SW 1271 (cell line): ENCODE results near the gene SLC44A3.
A peak's percentile ranks its signal among the peaks of the same experiment; 100 is the strongest.

ENCODE experiments used
- DNase-seq, 2 experiments: peaks; one replicate each; lab custom pipeline; 2025; lab: John Stamatoyannopoulos, UW

The SLC44A3 gene, protein sequence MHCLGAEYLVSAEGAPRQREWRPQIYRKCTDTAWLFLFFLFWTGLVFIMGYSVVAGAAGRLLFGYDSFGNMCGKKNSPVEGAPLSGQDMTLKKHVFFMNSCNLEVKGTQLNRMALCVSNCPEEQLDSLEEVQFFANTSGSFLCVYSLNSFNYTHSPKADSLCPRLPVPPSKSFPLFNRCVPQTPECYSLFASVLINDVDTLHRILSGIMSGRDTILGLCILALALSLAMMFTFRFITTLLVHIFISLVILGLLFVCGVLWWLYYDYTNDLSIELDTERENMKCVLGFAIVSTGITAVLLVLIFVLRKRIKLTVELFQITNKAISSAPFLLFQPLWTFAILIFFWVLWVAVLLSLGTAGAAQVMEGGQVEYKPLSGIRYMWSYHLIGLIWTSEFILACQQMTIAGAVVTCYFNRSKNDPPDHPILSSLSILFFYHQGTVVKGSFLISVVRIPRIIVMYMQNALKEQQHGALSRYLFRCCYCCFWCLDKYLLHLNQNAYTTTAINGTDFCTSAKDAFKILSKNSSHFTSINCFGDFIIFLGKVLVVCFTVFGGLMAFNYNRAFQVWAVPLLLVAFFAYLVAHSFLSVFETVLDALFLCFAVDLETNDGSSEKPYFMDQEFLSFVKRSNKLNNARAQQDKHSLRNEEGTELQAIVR

DNA sequence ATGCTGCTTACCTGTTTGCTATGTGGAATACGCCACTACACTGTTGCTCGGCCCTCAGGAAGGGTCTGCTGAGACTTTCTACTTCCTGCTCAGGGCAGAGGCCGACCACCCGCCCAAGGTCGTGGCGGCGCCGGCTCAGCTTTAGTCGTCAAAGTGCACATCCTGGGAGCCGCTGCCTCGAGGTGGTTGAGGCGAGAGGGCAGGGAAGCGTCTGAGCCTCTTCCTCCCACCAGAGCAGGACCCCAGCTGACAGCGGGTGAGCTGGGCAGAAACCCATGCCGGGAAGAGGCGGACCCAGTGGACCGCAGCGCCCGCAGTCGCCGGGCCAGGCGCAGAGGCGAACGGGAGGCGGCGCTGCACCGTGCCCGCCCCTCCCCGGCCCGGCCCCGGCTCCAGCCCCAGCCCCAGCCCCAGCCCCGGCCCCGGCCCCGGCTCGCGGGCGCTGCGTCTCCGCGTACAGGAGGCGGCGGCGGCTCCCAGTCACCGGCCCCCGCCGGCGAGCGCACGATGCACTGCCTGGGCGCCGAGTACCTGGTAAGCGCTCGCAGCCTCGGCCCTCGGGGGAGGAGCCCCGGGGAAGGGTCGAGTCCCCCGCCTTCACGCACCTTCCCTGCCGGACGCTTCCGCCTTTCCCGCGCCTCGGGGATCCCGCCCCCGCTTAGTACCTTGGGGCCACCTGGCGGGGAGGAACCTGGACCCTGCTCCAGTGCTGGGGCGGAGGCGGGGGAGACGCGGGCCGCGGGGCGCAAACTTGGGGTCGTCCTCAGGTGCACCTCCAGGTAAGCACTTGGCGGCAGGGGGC, at the start of gene SLC44A3:
TSS of gene SLC44A3 (plus strand) at position 413 of the 802 bp plus-strand sequence. CDS start at position 508, 95 bp downstream.
- DNase-seq, result peak in 1 of 2 experiments; percentile 14

DNA sequence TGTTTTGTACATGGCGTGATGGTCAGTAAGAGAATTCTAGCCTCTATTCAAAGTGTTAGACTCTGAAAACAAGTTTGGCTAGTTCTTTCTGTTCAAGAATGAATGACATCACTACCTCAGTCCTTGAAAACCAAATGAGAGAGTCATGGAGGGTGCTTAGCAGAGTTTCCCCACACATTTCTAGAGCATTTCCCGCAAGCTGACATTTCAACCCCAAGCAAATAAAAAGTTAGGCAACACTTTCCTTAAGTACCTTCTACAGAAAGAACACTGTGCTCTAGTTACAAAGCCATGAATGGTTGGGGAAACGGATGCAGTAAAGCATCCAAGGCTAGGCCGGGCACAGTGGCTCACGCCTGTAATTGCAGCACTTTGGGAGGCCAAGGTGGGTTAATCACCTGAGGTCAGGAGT, 47.9 kb upstream of the SLC44A3 start:
- DNase-seq, result no peak

DNA sequence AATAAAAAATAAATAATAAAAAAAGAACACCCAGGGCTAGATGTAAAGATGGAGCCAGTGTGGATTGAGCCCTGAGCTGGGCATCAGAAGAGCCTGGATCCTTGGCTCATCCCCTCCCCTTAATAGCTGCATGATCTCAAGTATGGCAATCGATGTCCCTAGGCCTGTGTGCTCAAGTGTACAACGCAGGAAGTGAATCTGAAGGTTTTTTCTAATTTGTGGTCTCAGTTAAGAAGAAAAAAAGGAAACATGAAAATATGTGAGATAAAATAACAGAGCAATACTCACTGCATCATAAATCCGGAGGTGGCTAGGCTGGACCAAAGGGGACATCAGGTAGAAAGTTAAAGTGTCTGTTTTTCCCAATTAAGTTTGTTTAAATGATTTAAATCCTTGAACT, 47.3 kb upstream of the SLC44A3 start:
- DNase-seq, result no peak

DNA sequence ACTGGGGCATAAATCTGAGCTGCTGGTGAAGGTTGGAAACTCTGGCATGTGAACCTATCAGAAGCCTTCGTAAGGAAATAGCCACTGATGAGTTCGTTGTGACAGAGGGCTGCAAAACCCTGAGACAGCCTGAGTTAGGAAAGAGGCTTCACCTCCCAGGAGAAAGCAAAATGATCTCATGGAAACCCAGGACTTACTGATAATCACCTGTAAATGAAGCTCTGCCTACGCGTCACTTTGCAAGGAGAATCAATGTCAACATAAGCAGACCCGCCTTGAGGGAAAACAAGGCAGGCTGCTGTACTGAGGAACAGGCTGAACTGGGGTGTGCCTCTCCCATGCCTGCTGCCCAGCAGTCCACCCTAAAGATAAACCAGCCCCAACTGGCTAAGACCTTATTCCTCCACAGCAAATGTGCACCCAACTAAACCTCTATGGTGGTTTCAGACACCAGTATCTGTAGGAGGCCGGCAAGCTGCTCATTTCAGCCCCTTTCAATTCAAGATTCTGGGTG, 46.8 kb upstream of the SLC44A3 start:
- DNase-seq, result no peak

DNA sequence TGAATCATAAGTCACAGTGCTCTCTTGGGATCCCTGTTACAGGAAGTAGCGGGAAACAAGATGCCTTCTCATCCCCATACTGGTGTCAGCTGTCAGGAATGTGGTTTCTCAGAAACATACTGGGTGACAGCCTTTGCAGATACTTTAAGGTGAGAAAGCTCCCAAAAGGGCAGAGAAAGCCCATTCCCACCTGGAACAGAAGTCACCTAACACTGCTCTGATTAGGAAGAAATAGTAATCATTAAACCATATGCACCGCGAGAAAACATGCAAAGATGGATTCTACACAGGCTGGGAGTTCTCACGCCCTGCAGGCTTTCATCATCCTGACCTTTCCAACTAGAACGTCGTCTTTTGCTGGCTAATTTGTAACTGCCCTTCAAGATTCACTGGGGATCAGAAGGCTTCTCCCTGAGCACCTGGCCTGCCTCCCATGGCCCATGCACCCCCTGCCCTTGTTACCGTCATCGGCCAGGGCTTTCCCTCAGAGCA, 46.2 kb upstream of the SLC44A3 start:
- no peak for DNase-seq

DNA sequence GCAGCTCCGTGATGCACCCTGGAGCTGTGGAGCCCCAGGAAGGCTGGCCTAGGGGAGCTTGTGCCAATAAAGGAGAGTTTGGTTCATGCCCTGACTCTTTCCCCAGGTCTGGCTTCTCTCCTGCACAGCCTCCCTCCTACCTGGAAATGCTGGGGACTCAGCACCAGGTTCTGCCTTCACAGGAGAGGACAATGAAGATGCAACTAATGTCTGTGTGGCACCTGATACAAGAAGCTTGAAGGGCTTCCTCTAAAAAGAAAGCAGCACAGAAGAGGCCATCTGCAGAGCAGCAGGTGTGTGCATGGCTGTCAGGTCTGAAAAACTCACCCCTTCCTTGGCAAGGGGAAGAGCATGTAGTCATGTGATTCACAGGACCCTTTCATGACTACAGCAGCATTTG, 43.7 kb upstream of the SLC44A3 start:
- DNase-seq, result no peak

DNA sequence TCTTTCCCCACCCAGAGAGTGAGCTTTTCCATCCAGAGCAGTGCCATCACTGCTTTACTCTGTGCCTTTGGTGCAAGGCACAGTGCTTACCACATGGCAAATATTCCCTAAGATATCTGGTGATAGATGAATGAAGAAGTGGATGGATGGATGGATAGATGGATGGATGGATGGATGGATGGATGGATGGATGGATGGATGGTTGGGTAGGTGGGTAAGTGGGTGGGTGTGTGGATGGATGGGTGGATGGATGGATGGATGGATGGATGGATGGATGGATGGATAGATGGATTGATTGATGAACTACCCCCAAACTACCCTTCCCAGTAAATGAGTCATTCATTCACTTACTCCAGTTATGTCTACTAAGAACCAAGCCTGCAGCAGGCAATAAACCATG, 42.9 kb upstream of the SLC44A3 start:
- no peak for DNase-seq

DNA sequence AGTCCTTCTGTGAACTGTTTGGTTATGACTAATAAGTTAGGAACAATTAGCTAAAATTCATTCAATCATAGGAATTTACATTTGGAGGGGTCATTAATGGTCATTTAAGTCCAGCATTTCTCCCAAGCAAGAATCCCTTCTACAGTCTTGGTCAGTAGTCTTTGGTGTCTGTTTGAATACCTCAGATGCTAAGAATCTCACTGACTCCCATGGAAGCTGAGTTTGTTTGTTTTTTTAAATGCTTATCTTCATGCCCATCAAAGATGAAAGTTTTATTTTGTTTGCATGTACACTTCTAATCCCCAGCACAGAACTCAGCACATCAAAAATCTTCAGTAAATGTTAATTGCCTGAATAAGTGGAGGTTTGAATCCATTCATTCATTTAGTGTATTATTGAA, 41.3 kb upstream of the SLC44A3 start:
- no peak for DNase-seq

DNA sequence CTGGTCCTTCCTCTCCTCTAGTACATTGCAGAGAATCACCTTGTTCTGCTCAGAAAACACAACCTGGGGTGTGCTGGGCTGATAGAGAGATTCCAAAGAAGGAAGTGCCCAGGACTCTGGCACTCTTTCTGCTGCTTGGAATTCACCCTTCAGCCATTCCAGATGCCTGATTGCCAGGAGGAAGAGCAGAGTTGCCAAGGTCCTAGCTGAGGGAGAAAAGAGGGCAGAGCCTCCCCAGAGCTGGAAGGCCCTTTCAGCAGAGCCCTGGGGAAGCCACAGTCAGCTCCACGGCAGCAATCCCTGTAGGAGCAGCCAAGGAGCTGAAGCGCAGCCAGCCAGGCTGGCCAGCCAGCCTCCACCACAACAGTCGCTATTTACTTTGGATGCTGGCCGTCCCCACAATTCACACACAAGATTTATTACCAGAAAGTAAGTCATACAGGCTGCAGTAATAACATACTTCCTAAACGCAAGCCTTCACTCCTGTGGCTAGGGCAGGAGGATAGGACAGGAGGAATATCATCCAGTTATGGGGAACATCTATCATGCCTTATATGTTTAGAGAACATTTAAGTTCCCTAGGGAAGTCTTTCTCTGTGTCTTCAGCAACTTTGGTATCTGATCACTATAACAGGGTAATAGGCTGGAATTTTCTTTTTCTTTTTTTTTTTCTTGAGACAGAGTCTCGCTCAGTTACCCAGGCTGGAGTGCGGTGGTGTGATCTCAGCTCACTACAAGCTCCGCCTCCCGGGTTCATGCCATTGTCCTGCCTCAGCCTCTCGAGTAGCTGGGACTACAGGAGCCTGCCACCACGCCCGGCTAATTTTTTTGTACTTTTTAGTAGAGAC, 36.6 kb upstream of the SLC44A3 start:
- DNase-seq, result no peak

DNA sequence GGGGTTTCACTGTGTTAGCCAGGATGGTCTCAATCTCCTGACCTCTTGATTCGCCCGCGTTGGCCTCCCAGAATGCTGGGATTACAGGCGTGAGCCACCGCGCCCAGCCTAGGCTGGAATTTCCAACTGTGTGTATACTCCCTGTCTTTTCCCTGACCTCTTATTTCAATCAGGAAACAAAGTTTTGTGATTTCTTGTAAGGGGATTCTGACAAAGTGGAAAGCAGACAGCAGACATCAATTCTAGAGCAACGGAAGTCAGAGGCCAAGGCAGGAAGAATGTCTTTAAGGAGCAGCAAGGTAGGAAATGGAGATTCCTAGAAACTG, 36.0 kb upstream of the SLC44A3 start:
- DNase-seq, result no peak

DNA sequence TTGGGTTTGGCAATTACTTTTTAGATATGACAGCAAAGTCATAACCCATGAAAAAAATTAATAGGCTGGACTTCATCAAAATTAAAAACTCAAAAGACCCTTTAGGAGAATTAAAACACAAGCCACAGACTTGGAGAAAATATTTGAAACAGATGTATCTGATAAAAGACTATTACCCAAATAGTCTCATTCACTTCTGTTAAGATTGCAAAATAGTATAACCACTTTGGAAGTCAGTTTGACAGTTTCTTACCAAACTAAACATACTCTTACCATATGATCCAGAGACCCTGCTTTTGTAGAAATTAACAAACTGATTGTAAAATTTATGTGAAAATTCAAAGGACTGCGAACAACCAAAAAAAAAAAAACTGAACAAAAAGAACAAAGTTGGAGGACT, 32.5 kb upstream of the SLC44A3 start:
- no peak for DNase-seq

DNA sequence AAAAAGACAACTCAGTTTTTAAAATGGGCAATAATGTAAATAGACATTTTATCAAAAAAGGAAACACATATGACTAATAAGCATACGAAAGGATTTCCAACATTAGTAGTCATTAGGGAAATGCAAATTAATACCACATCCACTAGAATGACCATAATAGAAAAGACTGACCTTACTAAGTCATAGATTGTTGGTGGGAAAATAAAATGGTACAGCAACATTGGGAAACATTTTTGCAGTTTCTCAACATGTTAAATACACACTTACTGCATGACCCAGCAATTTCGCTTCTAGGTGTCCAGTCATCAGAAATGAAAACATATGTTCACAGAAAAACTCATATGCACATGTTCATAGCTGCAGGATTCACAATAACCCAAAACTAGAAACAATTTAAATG, 29.9 kb upstream of the SLC44A3 start:
- DNase-seq, result no peak

DNA sequence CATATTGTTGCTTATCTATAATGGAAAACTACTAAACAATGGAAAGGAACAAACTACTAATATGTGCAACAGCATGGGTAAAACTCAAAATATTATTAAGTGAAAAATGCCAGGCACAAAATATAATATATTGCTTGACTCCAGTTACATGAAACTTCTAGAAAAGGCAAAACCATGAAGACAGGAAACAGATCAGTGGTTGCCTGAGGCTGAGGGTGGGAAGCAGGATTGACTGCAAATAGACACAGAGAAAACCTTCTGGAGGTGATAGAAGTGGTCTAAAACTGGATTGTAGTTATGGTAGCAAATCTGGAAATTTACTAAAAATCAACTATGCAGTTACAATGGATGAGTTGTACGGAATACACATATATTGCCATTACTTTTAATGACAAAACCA, 29.5 kb upstream of the SLC44A3 start:
- DNase-seq, result no peak

DNA sequence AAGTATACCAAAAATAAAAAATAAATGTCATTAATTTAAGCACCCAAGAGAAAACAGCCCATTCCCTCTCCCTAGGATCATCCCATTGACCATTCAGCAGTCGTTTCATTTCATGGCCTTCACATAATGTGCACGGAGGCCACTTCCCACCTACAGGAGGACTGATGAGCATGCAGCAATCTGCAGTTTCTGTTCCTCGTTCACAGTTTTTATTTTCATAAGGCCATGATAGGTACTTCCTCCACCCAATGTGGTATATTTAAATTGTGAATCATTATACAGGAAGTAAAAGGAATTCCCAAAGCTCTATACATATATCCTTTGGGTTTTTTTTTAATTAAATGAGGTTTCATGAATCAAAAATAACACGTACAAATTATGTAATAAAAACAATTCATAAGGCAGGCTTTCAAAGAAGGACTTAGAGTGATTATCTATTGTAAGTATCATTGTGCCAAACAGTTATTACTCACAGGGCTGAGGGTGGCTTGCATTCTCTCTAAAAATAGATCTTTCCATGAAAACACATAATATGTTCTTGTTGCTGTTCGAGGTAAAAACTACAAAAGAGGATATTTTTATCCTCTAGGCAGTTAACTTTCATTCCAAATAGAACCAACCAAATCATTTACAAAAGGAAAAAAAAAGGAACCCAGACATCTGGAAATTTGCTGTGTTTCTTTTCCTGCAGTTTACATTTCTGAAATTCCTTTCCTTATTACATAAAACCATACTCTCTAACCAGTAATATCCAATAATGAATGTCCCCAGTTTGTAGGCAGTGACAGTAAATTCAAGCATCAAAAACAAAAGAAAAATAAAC, 27.5 kb upstream of the SLC44A3 start:
- peak in 1 of 2 experiments; percentile 47 for DNase-seq

DNA sequence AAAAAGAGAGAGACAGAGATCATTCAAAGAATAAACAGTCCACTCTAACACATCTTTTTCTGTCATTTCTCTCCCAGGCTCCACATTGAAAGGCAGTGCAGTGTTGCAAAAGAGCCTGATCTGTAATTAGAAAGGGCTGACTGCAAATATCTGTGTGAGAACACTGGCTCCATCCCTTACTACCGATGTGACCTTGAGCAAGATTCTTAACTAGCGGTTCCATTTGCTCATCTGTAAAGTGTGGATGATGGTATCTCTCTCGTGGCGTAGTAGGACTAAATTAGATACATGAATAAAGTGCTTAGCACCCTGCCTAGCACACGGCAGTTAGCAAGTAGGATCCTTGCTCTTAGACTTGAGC, 26.9 kb upstream of the SLC44A3 start:
- DNase-seq, result no peak

DNA sequence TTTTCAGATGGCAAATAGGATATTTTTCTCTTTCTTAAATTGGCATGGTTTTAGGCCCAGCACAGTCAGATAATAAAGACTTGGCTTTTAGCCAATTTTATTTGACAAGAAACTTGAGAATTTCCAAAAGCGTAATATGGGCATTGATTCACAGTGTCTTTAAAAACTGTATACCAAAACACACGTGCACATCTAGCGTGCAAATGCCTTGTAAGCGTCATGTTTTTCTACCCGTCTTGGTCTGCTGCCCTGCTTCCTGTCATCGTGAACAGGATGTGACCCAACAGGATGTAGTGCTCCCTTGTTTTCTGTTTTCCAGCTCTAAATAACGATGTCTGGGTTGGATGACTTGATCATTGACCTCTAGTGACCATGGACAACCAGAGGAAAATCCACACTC, 24.7 kb upstream of the SLC44A3 start:
- no peak for DNase-seq

DNA sequence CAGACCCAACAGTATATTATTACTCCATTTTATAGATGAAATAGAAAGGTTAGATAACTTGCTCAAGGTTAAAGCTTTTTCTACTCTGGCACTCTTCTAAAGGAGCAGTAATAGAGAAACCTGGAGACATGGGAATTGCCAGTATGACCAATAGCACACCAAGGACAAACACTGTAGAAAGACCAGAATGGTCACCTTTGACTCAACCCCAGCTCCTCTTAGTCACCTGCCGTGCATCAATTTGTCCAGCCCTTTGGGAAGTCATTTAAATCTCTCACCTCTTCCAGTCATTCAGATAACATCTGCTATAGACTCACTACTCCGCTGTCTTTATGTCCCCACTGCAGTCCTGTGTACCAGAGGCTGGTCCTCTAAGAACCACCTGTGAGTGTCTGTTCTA, 23.9 kb upstream of the SLC44A3 start:
- no peak for DNase-seq

DNA sequence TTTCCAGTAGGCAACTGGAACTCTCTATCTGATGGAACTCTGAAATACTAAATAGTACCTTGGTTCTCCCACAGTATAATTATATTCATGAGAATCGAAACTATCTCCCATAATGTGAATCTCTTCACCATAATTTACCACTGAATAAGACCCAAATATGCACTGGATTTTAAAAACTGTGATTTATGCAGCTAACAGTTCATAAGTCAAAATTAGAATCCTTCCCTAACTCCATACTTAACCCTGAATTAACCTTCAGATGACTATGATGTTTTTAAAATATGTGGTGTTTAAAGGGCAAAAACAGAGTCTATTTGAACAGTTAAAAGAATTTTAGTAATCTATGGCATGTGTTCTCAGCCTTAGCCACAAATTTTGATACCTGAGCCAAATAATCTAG, 22.9 kb upstream of the SLC44A3 start:
- DNase-seq, result no peak

DNA sequence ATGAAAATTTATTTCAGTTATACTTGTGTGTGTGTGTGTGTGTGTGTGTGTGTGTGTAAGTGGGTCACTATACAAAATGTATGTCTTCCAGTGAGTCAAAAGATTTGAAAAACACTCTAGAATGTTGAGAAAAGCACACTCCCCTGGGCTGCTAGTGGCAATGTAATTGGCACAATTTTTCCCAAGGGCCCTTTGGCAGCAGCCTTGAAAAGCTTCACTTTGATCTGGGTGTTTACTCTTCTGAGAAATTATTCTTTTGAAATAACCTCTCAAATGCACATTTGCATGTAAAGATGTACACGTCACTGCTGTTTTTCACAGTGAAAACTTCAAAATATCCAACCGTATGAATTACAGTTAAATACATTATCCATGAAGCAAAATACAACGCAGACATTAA, 22.1 kb upstream of the SLC44A3 start:
- DNase-seq, result no peak

DNA sequence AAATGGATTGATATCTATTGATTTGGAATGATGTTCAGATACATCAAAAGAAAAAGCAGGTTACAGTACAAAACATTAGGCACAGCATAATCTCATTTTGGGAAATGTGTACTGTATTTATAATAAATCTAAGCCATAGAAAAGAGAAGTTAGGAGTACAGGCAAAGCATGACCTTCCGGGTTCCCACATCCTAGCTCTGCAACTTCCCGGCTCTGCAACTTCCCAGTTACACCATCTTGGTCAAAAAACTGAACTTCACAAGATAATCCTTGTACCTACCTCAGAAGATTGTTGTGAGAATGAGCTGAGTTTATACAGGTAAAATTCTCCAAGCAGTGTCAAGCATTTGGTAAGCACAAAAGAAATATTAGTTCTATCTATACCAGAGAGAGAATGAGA, 21.7 kb upstream of the SLC44A3 start:
- no peak for DNase-seq

DNA sequence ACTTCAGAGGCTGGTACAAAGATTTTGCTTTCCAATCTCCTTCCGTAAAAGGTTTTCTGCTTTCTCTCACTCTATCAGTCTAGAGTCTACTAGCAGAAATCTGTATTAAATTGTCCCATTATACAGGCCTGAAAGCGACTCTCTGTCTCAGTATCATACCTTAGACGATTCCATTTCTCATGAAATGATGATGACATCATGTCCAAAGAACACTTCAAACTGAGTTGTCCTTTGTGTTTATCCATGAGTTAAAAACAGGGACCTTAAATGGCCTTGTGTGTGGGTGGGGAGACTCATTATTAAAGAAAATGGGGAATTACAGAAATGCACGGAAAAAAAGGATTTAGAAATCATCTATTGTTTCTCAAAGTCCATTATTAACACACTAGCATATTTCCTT, 21.0 kb upstream of the SLC44A3 start:
- no peak for DNase-seq
